Astrocyte of the spinal cord (primary cell): ENCODE data around the gene ACKR3.

Source experiments
- DNase-seq: peaks from one replicate; pipeline ENCODE4 v3.0.0; 2011; ENCODE audit warnings: low read depth, low spot score
- H3K4me3 ChIP-seq: 2 replicates; pipeline ENCODE4 v1.5.1; 2011; ENCODE audit warnings: low read depth, mild to moderate bottlenecking, low read length, moderate library complexity
- CTCF ChIP-seq: IDR thresholded peaks from 2 replicates; pipeline ENCODE4 v1.5.1; 2012; ENCODE audit warnings: low read depth, mild to moderate bottlenecking, low read length, inconsistent platforms
- in situ Hi-C: cut with HindIII; loops from 2 replicates; pipeline ENCODE4 v1.10.0; 2017; ENCODE audit warnings: low sequenced_read_pairs

Gene ACKR3

DNA sequence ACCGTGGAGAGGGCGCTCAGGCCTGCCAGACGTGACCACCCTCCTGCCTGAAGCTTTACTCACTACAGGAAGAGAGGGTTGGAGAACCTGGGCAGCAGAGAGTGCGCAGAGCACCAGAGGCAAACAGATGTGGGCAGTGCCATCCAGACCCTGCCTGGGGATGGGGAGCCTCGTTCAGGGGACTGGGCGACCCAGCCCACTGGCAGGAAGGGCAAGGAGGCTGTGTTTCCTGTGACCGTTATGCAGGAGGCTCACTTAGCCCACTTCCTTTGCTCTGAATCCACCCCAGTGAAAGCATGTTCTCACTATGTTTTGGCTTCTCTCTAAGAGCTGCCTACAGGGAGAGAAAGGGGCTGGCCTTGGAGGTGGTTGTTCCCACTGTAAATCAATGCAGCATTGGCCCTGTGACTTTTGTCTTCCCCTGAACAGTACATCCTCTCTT, 23.0 kb upstream of the ACKR3 start:
- no peak for DNase-seq
- in situ Hi-C loops, result no loop called here
- H3K4me3 ChIP-seq, result no peak overlapping the region
- no peak for TF ChIP-seq CTCF

DNA sequence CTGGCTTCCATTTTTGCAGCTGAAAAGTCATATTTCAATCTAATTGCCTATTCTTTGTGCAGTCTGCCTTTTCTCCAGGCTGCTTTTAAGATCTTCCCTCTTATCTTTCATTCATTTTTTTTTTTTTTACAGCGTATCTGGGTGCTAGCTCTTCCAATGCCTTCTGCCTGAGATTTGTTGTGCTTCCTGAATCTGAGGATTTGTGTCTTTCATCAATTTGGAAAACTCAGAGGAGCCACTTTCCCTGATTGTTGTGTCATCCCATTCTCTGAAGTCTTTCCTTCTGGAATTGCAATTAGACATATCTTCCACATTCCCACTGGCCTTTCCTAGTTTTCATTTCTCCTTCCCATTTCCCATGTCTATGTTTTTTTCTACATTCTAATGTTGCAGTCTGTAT, 21.9 kb upstream of the ACKR3 start:
- no peak for DNase-seq
- in situ Hi-C loops, result no loop called here
- H3K4me3 ChIP-seq, result no peak overlapping the region
- no peak for TF ChIP-seq CTCF

- no peak overlapping the region for H3K4me3 ChIP-seq
- peak; percentile 51 for DNase-seq
- in situ Hi-C loops, result no loop called here
- TF ChIP-seq CTCF, result no peak
Measured at GRCh38 chr2:236548179-236548921, 21.3 kb upstream of the ACKR3 start.

DNA sequence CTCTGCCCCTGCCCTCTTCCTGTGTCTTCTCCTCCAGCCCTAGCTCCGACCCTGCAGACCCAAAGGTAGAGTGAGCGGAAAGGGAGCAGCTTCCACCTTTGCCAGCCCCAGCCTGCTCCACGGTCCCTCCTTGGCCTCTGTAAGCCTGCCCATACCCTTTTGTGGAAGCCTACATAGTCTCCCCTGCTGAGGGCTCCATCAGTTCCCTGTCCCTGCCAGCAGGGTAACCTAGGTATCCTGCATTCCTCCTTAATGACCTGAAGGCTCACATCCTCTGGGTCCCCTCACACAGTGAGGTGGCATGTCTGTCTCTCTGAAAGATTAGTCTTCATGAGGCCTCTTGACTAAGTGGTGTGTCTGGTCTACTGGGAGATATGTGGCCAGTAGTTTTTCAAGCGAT, 20.5 kb upstream of the ACKR3 start:
- in situ Hi-C loops, result no loop called here
- H3K4me3 ChIP-seq, result no peak overlapping the region
- no peak for TF ChIP-seq CTCF
- DNase-seq, result no peak

GRCh38 chr2:236550290-236550689, 19.3 kb upstream of the ACKR3 start:
- in situ Hi-C loops, result no loop called here
- DNase-seq, result no peak
- TF ChIP-seq CTCF, result no peak
- no peak overlapping the region for H3K4me3 ChIP-seq

DNA sequence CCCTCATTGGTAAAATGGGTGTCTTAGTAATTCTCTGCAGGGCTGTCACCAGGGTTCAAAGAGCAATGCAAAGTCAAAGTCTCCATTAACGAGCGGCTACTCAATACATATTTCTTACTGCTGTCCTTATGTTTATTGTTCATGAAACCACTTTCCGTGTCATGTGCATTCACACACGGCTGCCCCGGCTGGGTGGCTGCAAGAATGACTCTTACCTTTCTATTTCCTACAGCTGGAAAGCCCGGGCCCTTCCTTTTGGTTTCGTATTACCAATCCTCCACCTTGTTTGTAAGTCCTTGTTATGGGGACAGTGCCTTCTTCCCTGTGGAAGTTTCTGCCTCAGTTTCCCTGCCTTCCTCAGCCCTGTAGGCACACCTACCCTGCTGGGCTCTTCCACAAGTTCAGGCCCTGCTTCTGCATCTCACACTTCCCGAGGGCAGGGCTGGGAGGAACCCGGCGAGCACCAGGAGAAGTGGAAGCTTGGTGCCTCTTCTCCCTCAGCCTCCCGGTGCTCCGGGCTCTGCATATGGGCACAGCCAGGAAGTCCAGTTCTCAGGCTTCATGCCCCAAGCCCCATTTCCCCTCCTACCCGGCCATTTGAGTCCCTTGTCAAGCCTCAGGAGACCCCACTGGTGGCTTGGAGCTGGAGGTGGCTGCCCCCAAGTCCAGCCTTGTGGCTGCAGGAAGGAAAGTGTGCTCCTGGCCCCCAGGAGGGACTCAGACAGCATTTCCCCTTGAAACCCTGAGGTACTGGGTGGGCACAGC, 18.7 kb upstream of the ACKR3 start:
- no peak for TF ChIP-seq CTCF
- in situ Hi-C loops, result no loop called here

More for the DNA sequence above, 18.7 kb upstream of the ACKR3 start:
- H3K4me3 ChIP-seq, result no peak overlapping the region
- no peak for DNase-seq
